Brain microvascular endothelial cell (primary cell): ENCODE measurements around the gene RTBDN.

Source experiments
- DNase-seq: peaks from one replicate; pipeline ENCODE4 v3.0.0-alpha.2; 2020
- H3K27ac ChIP-seq: fragments of 250-450 bp; sonication (Bioruptor Pico); 2 replicates; pipeline ENCODE4 v1.5.1; 2020; ENCODE audit warnings: mild to moderate bottlenecking, moderate library complexity
- H3K27me3 ChIP-seq: fragments of 250-450 bp; sonication (Bioruptor Pico); replicated peaks from 2 replicates; pipeline ENCODE4 v1.5.1; 2020; ENCODE audit warnings: mild to moderate bottlenecking
- H3K36me3 ChIP-seq: fragments of 250-450 bp; sonication (Bioruptor Pico); replicated peaks from 2 replicates; pipeline ENCODE4 v1.5.1; 2020; ENCODE audit warnings: mild to moderate bottlenecking
- H3K4me3 ChIP-seq: 2 replicates; pipeline ENCODE4 v1.5.1; 2011; ENCODE audit warnings: low read depth, mild to moderate bottlenecking, control low read depth, low read length, moderate library complexity
- in situ Hi-C: cut with HindIII; loops from 2 replicates; pipeline ENCODE4 v1.10.0; 2017; ENCODE audit warnings: low sequenced_read_pairs, low pct_ligation_motif_present
- TF ChIP-seq, protein P1 (sequence below): IDR thresholded peaks from 2 replicates; pipeline ENCODE4 v1.5.1; 2011; ENCODE audit warnings: low read depth, mild to moderate bottlenecking, moderate library complexity, low read length, control low read depth, inconsistent platforms; ENCODE audit errors: missing control alignments

The RTBDN gene

DNA sequence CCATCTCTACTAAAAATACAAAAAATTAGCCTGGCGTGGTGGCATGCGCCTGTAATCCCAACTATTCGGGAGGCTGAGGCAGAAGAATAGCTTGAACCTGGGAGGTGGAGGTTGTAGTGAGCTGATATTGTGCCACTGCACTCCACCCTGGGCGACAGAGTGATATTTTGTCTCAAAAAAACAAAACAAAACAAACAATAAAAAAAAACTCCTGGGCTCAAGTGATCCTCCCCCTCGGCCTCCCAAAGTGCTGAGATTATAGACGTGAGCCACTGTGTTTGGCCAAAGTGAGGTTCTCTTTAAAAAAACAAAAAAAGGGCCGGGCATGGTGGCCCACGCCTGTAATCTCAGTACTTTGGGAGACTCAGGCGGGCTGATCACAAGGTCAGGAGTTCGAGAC lies 46.9 kb downstream of the RTBDN start:
- H3K27me3 ChIP-seq: no peaks in the 10 kb centered on the region
- in situ Hi-C loops: no loop called here
- H3K27ac ChIP-seq: no peak overlapping the region
- DNase-seq: no peak
- no peak overlapping the region for H3K4me3 ChIP-seq
- no peaks in the 10 kb centered on the region for H3K36me3 ChIP-seq
- TF ChIP-seq, protein P1, sequence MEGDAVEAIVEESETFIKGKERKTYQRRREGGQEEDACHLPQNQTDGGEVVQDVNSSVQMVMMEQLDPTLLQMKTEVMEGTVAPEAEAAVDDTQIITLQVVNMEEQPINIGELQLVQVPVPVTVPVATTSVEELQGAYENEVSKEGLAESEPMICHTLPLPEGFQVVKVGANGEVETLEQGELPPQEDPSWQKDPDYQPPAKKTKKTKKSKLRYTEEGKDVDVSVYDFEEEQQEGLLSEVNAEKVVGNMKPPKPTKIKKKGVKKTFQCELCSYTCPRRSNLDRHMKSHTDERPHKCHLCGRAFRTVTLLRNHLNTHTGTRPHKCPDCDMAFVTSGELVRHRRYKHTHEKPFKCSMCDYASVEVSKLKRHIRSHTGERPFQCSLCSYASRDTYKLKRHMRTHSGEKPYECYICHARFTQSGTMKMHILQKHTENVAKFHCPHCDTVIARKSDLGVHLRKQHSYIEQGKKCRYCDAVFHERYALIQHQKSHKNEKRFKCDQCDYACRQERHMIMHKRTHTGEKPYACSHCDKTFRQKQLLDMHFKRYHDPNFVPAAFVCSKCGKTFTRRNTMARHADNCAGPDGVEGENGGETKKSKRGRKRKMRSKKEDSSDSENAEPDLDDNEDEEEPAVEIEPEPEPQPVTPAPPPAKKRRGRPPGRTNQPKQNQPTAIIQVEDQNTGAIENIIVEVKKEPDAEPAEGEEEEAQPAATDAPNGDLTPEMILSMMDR: no peak

DNA sequence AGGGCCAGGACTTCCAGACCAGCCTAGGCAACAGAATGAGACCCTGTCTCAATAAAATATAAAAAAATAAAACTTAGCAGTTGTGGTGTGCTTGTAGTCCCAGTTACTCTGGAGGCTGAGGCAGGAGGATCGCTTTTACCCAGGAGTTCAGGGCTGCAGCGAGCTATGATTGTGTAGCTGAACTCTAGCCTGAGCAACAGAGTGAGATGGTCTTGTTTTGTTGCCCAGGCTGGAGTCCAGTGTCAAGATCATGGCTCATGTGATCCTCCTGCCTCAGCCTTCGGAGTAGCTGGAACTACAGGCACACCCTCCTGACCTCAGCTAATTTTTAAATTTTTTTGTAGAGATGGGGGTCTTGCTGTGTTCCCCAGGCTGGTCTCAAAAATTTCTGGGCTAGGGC lies 47.4 kb downstream of the RTBDN start:
- TF ChIP-seq, protein P1: no peak
- Histone ChIP-seq H3K27me3 (no peaks in the 10 kb centered on the region), H3K4me3 (no peak overlapping the region), H3K27ac (no peak overlapping the region), H3K36me3 (no peaks in the 10 kb centered on the region)
- in situ Hi-C loops: no loop called here
- no peak for DNase-seq

DNA sequence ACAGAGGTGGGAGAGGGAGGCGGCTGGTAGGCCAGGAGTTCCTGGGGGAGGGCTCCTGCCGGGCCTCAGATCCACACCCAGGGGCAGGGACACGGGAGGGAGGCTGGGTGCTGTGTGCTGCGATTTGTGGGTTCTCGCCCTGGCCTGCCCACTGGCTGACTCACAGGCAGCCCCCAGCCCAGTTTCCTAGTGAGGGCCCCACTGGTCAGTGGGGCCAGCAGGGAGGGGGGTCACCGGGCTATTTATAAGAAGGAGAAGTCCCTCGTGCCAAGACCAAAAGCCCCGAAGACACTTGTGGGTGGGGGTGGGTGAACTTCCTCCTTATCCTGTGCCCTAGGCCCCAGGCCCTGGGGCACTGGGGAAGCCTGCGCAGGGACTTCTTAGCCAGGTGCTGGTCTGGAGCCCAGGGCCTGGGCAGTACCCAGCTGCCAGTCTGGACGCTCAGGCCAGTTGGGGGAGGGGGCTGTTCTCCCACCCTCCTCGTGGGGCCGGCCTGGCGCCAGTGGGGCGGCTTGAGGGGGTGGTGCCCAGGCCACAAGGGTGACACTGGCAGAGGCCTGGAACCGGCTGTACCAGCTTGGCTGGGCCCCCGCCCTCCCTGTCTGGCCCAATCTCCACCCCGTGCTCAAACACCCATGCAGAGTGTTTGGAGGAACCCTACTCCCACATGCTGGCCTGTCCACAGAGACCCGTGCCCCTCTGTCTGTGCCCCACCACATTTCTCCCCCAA lies 48.1 kb downstream of the RTBDN start:
- TF ChIP-seq, protein P1: no peak
- no peak overlapping the region for H3K27ac ChIP-seq
- in situ Hi-C loops: no loop called here
- H3K36me3 ChIP-seq: no peaks in the 10 kb centered on the region
- no peak for DNase-seq
- H3K4me3 ChIP-seq: no peak overlapping the region
- no peaks in the 10 kb centered on the region for H3K27me3 ChIP-seq

DNA sequence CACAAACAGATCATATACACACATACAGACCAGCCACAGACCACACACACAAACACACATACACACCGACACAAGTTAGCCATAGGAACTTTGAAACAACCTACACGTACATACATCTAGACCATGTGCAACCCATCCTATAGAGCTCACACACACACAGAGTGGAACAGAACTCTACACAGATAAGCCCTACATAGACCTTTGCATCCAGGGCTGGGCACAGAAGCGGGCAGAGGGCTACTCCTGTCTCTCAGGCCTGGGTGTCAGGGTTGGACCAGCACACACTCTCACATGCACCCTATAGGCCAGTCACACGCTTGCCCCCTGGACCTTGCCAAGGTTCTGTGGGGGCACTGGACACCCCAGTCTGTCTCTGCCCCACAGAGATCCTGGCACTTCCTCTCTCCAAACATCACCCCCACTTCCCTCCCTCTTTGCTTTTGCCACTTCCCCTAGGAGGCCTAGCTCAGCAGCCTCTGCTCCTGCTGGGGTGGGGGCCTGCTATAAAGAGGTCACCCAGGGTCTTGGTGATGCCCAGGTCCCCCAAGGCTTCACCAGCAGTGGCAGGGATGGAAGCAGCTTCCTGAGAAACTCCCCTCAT lies 48.8 kb downstream of the RTBDN start:
- no peaks in the 10 kb centered on the region for H3K36me3 ChIP-seq
- in situ Hi-C loops: no loop called here
- no peak for DNase-seq
- no peaks in the 10 kb centered on the region for H3K27me3 ChIP-seq
- no peak overlapping the region for H3K27ac ChIP-seq
- H3K4me3 ChIP-seq: no peak overlapping the region
- TF ChIP-seq, protein P1: no peak

DNA sequence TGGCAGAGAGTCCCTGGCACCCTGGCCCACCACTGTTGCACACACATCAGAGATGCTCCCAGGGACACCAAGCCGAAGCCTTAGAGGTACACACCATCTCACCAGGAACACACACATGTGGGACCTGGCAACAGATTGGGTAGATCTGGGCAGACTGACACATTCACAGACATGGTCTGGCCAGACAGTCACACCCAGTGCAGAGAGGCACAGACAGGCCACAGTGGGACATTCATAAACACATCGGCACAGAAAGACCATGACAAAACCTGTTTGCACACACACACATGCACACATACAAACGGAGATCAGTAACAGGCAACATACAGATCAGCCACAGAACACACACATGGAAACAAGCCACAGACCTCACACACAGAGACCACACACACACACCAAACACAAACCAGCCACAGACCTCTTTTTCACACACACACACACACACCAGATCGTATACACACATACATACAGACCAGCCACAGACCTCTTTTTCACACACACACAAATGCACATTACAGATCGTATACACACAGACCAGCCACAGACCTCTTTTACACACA lies 49.4 kb downstream of the RTBDN start:
- in situ Hi-C loops: no loop called here
- Histone ChIP-seq H3K27ac (peak overlapping the region; percentile 34), H3K36me3 (no peaks in the 10 kb centered on the region), H3K4me3 (no peak overlapping the region), H3K27me3 (no peaks in the 10 kb centered on the region)
- TF ChIP-seq, protein P1: no peak
- DNase-seq: no peak
